Cardiac septum (tissue), 1 donor: ENCODE data around the gene PRSS36. TPM values are rescaled to one million over a fixed set of nuclear protein-coding genes. Genes with fewer than 3 reads are reported as not detected.
"Not testable (repeated sequence)": the region's sequence is repeated elsewhere in the genome, so short reads cannot be mapped to it uniquely, and the experiment has no call there.

ENCODE experiments used
- DNase-seq: peaks from one replicate; pipeline ENCODE4 v3.0.0-alpha.2; 2020; ENCODE audit warnings: low spot score
- intact Hi-C: fragments of 100-400 bp; cut with DNase I; formaldehyde crosslinking; loops from one replicate; pipeline ENCODE4 v1.14.0; 2022
- long read RNA-seq: library from polyadenylated mRNA; unstranded; transcript quantifications from one replicate; pipeline ENCODE4 v2.0.0, GENCODE V29; 2021
- total RNA-seq: library from RNA; stranded (reverse); fragmentation: NEBNext Ultra II Directional; extraction: Animal tissue kit (Norgen Biotek cat#: 25700); gene quantifications from one replicate; pipeline ENCODE4 v1.2.1, GENCODE V29; 2021
- donor health status: DM: no; HTN: no; CAD: no.

Gene PRSS36
- 1.1 TPM for total RNA-seq
- long read RNA-seq = 0 reads

GRCh38 chr16:31149894-31150890 lies at the start of gene PRSS36:
PRSS36 (minus strand) TSS chr16:31150066; CDS start chr16:31150035, 31 bp downstream.
- intact Hi-C loops = no loop called here
- DNase-seq = no peak

GRCh38 chr16:31199430-31200041 lies 49.7 kb upstream of the PRSS36 start:
- DNase-seq = no peak
- intact Hi-C loops = no loop called here

GRCh38 chr16:31198207-31198882 lies 48.5 kb upstream of the PRSS36 start:
- no peak for DNase-seq
- intact Hi-C loops = no loop called here

- peak; percentile 78 for DNase-seq
- intact Hi-C loops = no loop called here
Measured at GRCh38 chr16:31196324-31197088, 46.6 kb upstream of the PRSS36 start.

- peak; percentile 4 for DNase-seq
- intact Hi-C loops = not testable (repeated sequence)
Measured at GRCh38 chr16:31195861-31196260, 46.0 kb upstream of the PRSS36 start.

- peak; percentile 7 for DNase-seq
- intact Hi-C loops = no loop called here
Measured at GRCh38 chr16:31194898-31195297, 45.0 kb upstream of the PRSS36 start.

GRCh38 chr16:31193874-31194273 lies 44.0 kb upstream of the PRSS36 start:
- peak; percentile 5 for DNase-seq
- intact Hi-C loops = no loop called here

GRCh38 chr16:31192856-31193642 lies 43.2 kb upstream of the PRSS36 start:
- intact Hi-C loops = no loop called here

GRCh38 chr16:31191697-31192428 lies 42.0 kb upstream of the PRSS36 start:
- intact Hi-C loops = no loop called here
- DNase-seq = peak; percentile 15

More at GRCh38 chr16:31192856-31193642, 43.2 kb upstream of the PRSS36 start:
- DNase-seq = peak; percentile 51

GRCh38 chr16:31190818-31191444 lies 41.1 kb upstream of the PRSS36 start:
- no peak for DNase-seq
- intact Hi-C loops = no loop called here

- intact Hi-C loops = no loop called here
Measured at GRCh38 chr16:31190061-31190460, 40.2 kb upstream of the PRSS36 start.

GRCh38 chr16:31189412-31189778 lies 39.5 kb upstream of the PRSS36 start:
- intact Hi-C loops = loop anchor here (10.0 kb wide), 2 partner anchors 75 to 195 kb away; partner anchors contain the start of gene KAT8

More at GRCh38 chr16:31190061-31190460, 40.2 kb upstream of the PRSS36 start:
- DNase-seq = no peak

GRCh38 chr16:31188450-31189411 lies 38.9 kb upstream of the PRSS36 start:
- intact Hi-C loops = loop anchor here (10.0 kb wide), 2 partner anchors 74 to 196 kb away; partner anchors contain the start of gene KAT8

More at GRCh38 chr16:31189412-31189778, 39.5 kb upstream of the PRSS36 start:
- DNase-seq = no peak

GRCh38 chr16:31187808-31188189 lies 37.9 kb upstream of the PRSS36 start:
- DNase-seq = no peak
- intact Hi-C loops = loop anchor here (10.0 kb wide), 2 partner anchors 73 to 197 kb away; partner anchors contain the start of gene KAT8

More at GRCh38 chr16:31188450-31189411, 38.9 kb upstream of the PRSS36 start:
- DNase-seq = no peak

GRCh38 chr16:31186930-31187807 lies 37.3 kb upstream of the PRSS36 start:
- intact Hi-C loops = loop anchor here (10.0 kb wide), 2 partner anchors 72 to 198 kb away; partner anchors contain the start of gene KAT8
- no peak for DNase-seq
